GM18526 (cell line): ENCODE measurements around the gene ITGA4.

Experiments used
- POLR2A ChIP-seq: IDR thresholded peaks from 3 replicates; pipeline ENCODE4 v1.6.1; 2011; ENCODE audit not compliant: insufficient read length; ENCODE audit errors: extremely low read depth

The ITGA4 gene

GRCh38 chr2:181472990-181473389 is 15.8 kb downstream of the ITGA4 start:
- TF ChIP-seq POLR2A: no peak

GRCh38 chr2:181474222-181474881 is 17.2 kb downstream of the ITGA4 start:
- no peak for TF ChIP-seq POLR2A

GRCh38 chr2:181483211-181483610 is 26.0 kb downstream of the ITGA4 start:
- TF ChIP-seq POLR2A: no peak

DNA sequence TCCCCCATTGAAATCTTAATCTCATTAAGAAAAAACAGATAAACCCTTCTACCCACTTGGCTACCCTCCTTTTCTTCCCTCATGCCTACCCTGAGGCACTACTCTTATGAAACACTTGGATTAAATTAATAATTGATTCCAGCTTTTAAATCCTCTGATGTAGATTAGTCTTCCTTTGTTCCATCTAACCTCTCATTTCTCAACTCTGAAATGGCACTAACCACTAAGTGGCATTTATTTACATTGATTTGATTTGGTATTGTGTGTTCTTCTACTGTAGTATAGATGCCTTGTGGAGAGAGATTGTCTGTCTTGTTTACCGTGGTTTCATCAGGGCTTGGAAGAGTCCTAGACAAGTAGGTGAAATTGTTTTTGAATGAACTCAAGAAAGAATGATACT is 26.7 kb downstream of the ITGA4 start:
- TF ChIP-seq POLR2A: no peak

GRCh38 chr2:181484851-181485637 is 27.9 kb downstream of the ITGA4 start:
- TF ChIP-seq POLR2A: no peak

GRCh38 chr2:181485638-181485946 is 28.4 kb downstream of the ITGA4 start:
- TF ChIP-seq POLR2A: no peak

DNA sequence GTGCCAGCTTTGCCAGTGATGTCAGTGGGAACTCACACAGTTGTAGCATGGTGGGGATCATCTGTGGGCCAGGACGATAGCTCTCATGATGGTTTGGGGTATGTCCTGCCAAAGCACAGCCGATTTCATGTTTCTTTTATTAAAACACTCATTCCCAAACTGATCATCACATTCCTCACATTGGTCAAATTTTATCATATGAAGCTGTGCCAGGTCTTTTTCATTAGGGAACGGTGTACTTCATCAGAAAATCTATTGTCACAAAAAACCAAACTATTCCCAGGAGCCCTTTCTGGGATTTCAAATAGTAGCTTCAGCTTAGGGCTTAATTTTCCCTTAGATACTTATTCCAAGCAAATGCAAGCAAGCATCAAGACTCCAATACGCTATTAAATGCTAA is 42.0 kb downstream of the ITGA4 start:
- TF ChIP-seq POLR2A: no peak

GRCh38 chr2:181500201-181500600 is 43.0 kb downstream of the ITGA4 start:
- no peak for TF ChIP-seq POLR2A

GRCh38 chr2:181515719-181516118 is 58.5 kb downstream of the ITGA4 start:
- TF ChIP-seq POLR2A: no peak

DNA sequence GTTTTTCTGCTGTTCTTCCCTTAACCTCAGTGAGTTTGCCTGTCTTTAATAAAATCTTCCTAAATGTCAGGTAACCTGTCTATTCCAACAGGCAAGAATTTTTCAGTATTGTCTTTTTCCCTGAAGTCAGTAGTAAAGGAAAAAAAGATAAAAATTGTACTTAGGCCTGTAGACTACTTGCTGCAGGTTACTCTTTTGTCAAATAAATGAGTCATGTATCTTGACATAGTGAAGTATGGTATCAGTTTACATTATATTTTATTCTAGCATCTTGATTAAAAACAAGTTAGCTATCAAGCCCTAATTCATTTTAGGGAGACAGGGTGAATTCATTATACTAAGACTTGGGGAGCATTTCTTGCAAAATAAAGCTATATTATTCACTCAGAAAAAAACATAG is 59.8 kb downstream of the ITGA4 start:
- no peak for TF ChIP-seq POLR2A

DNA sequence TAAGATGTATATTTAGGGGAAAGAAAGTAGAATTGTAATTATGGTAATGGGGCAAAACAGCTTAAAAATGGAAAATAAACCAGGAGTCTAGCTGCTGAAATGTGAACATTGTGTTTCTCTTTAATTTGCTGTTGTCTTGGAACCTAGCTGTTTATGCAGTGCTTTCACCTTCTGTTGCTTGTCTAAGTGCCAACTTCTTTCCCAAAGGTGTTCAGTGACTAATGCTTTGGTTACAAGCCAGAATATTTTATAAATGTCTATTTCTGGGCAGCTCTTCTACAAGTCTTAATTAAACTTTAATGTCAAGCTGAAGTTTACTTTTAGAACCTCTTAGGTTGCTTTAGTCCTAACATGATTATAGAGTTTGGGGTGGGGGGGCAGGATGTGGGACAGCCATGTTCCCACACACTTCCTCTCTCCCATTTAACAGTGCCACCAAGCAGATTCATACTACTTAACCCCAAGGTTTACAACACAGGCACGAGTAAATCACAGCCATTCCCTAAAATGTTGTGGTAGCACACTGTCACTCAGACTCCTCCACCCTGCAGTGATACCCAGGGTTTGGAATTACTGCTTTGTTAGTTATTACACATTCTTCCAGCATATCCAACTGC is 60.6 kb downstream of the ITGA4 start:
- TF ChIP-seq POLR2A: no peak

DNA sequence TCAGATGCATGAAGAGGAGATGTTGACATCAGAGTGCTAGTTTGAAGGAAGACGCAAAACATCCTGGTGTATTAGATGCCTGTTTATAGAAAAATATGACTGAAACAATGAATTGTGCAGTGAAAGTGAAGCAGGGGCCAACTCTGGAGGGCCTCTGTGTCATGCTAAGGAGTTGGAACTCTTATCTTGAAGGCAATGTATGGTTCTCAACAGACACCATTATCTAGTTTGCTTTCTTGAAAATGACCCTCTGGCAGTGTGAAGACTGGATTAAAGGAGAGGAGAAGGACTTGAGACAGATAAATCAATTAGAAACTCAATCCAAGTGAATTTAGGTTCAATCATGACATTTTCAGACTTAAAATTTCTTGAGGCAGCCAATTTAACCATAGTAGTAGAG is 63.1 kb downstream of the ITGA4 start:
- no peak for TF ChIP-seq POLR2A

DNA sequence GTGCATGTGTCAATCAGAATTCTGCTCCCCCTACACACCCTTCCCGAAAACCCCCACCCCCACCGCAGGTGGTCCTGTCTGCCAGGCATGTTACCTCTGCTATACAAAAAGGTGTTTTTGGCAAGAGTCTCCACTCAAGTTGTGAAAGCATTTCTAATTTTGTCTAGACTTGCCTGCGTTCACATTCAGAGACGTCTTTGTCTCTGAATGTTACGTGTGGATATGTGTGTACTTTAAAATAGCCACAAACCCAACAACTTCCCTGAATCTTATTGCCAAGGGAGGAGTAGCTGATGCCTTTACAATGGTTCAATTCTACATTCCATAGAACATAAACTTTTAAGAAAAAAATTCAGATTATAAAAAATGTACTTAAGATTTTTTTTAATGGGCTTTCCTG is 66.6 kb downstream of the ITGA4 start:
- TF ChIP-seq POLR2A: no peak

- TF ChIP-seq POLR2A: no peak
Observed at GRCh38 chr2:181526014-181526413, 68.8 kb downstream of the ITGA4 start.

DNA sequence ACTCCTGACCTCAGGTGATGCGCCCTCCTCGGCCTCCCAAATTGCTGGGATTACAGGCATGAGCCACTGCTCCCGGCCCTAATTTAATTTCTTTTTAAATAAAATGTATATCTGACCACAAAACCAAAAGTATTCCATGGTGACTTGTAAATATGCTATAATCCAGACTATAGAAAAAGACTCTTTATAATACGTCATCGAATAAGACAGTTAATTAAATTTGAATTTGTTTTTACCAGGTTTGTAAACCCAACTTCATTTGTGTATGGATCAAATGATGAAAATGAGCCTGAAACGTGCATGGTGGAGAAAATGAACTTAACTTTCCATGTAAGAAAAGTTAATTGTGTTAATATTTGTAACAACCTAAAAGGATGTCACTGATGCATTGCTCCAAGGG is 69.9 kb downstream of the ITGA4 start:
- no peak for TF ChIP-seq POLR2A

- no peak for TF ChIP-seq POLR2A
Observed at GRCh38 chr2:181528441-181528840, 71.3 kb downstream of the ITGA4 start.
